Kidney (tissue), 14 donors: ENCODE results near the gene FASTKD2. TPM values are rescaled to one million over a fixed set of nuclear protein-coding genes. Genes with fewer than 3 reads are reported as not detected.

ENCODE experiments used
- DNase-seq, 5 donors: peaks; one replicate each; pipeline ENCODE4 v3.0.0-alpha.2; 2013 to 2020
- FAIRE-seq: peaks from 2 replicates; lab custom pipeline; 2012; peaks lifted over from hg19 to GRCh38; lab: Jason Lieb, UNC
- H3K27ac ChIP-seq, 2 donors: one replicate each; pipeline ENCODE4 v1.7.0; 2013; ENCODE audit warnings: low read depth in 2 of 2, low read length in 2 of 2, inconsistent platforms in 1 of 2
- H3K27me3 ChIP-seq: one replicate; pipeline ENCODE4 v1.7.1; 2013; ENCODE audit warnings: low read length, inconsistent platforms; ENCODE audit not compliant: control insufficient read depth, insufficient read depth
- H3K36me3 ChIP-seq, 3 donors: one replicate each; pipeline versions ENCODE4 v1.7.0 to v1.7.1; 2013; ENCODE audit warnings: low read length in 3 of 3, control low read depth in 1 of 3, inconsistent platforms in 1 of 3; ENCODE audit not compliant: insufficient read depth in 3 of 3, control insufficient read depth in 2 of 3
- H3K4me1 ChIP-seq, 3 donors: one replicate each; pipeline versions ENCODE4 v1.7.0 to v1.7.1; 2013; ENCODE audit warnings: low read length in 3 of 3, inconsistent platforms in 1 of 3, low read depth in 1 of 3; ENCODE audit not compliant: control insufficient read depth in 2 of 3, insufficient read depth in 2 of 3
- H3K4me3 ChIP-seq, 3 donors: one replicate each; pipeline versions ENCODE4 v1.7.0 to v1.8.1; 2013; ENCODE audit warnings: low read length in 3 of 3, control low read depth in 1 of 3, inconsistent platforms in 1 of 3
- H3K9ac ChIP-seq, 3 donors: one replicate each; pipeline versions ENCODE4 v1.7.0 to v1.7.1; 2013; ENCODE audit warnings: low read length in 3 of 3, control low read depth in 1 of 3, inconsistent platforms in 1 of 3
- H3K9me3 ChIP-seq, 3 donors: one replicate each; pipeline versions ENCODE4 v1.7.0 to v1.7.1; 2013; ENCODE audit warnings: low read length in 3 of 3, control low read depth in 1 of 3, inconsistent platforms in 1 of 3; ENCODE audit not compliant: control insufficient read depth in 2 of 3, insufficient read depth in 1 of 3
- intact Hi-C: fragments of 100-400 bp; cut with DNase I; formaldehyde crosslinking; loops from one replicate; pipeline ENCODE4 v1.11.1; 2022
- polyA plus RNA-seq: library from polyadenylated mRNA; stranded (reverse); fragments of 350-450 nt; fragmentation: Illumina TruSeq; extraction: RNeasy Lipid Tissue Mini Kit (QIAGEN cat#74804); gene quantifications from one replicate; pipeline ENCODE4 v1.2.3, GENCODE V29; 2014; ENCODE audit warnings: low read depth, low replicate concordance; ENCODE audit not compliant: insufficient read depth
- total RNA-seq: library from RNA; stranded (reverse); fragmentation: NEBNext Ultra II Directional; extraction: Animal tissue kit (Norgen Biotek cat#: 25700); gene quantifications from one replicate; pipeline ENCODE4 v1.2.1, GENCODE V29; 2021
- TF ChIP-seq, protein P1 (sequence below): IDR thresholded peaks from 3 replicates; pipeline ENCODE4 v1.5.1; 2012; ENCODE audit warnings: mild to moderate bottlenecking, moderate library complexity, borderline replicate concordance; ENCODE audit not compliant: insufficient read depth; ENCODE audit errors: extremely low read depth
- donor health status: control.
- donor health status: control.
- donor health status: control.
- donor health status: control.
- donor health status: control.
- donor health status: DM: yes; HTN: yes; CAD: no.
- donor health status: Normal renal cell carcinoma (clear cell type).

Gene FASTKD2
- total and polyA plus RNA-seq, 2 donors from 2014 or later, result 13.9 to 27.0 TPM

DNA sequence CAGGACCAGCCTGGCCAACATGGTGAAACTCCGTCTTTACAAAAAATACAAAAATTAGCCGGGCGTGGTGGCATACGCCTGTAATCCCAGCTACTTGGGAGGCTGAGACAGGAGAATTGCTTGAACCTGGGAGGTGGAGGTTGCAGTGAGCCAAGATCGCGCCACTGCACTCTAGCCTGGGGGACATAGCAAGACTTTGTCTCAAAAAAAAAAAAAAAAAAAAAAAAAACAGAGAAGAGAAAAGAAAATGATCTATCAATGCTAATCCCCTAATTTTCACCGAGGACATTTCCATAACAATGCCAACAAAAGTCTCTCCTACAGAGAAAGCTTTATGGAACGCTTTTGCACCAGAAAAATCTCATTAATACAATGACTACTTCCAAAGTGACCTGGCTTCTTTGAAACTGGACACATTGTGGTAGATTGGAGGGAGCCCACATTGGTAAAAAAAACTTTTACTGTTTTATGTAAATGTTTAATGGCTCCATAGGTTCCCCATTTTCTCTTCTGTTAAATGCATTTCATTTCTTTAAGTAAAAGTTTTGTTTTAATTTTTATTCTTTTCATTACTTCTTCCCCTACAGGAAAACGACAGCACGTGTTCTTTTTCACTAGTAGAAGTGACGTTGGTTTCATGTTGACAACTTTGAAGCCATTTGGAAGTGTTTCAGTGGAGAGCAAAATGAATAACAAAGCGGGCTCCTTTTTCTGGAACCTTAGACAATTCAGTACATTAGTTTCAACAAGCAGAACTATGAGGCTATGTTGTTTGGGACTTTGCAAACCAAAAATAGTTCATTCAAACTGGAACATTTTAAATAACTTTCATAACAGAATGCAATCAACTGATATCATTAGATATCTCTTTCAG is 888 bp downstream of the FASTKD2 start:
- H3K9me3 ChIP-seq, result no peaks in the 10 kb centered on the region
- intact Hi-C loops, result no loop called here
- peaks cover 0 to 10% (median 3%) of the 10 kb centered on the region in 3 donors for H3K36me3 ChIP-seq
- FAIRE-seq, result no peak
- H3K4me3 ChIP-seq, result peak overlapping the region; percentile 88 to 96 (median 92)
- DNase-seq, result no peak
- H3K4me1 ChIP-seq, result peaks cover 0 to 9% (median 0%) of the 10 kb centered on the region in 3 donors
- H3K27ac ChIP-seq, result no peak overlapping the region
- TF ChIP-seq, protein P1, sequence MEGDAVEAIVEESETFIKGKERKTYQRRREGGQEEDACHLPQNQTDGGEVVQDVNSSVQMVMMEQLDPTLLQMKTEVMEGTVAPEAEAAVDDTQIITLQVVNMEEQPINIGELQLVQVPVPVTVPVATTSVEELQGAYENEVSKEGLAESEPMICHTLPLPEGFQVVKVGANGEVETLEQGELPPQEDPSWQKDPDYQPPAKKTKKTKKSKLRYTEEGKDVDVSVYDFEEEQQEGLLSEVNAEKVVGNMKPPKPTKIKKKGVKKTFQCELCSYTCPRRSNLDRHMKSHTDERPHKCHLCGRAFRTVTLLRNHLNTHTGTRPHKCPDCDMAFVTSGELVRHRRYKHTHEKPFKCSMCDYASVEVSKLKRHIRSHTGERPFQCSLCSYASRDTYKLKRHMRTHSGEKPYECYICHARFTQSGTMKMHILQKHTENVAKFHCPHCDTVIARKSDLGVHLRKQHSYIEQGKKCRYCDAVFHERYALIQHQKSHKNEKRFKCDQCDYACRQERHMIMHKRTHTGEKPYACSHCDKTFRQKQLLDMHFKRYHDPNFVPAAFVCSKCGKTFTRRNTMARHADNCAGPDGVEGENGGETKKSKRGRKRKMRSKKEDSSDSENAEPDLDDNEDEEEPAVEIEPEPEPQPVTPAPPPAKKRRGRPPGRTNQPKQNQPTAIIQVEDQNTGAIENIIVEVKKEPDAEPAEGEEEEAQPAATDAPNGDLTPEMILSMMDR, result no peak
- H3K27me3 ChIP-seq, result no peaks in the 10 kb centered on the region
- H3K9ac ChIP-seq, result peak overlapping the region; percentile 86 to 98 (median 96)

DNA sequence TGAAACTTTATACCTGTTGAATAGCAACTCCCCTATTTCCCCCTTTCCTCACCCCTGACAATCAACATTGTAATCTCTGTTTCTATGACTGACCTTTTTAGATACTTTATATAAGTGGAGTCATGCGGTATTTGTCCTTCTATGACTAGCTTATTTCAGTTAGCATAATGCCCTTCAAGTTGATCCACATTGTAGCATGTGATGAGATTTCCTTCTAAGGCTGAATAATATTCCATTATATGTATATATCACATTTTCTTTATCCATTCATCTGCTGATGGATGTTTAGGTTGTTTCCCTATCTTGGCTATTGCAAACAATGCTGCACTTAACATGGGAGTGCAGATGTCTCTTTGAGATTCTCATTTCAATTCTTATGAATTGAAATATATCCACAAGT is 9.5 kb downstream of the FASTKD2 start:
- DNase-seq, result no peak
- TF ChIP-seq, protein P1, result no peak
- no peak for FAIRE-seq
- no peak overlapping the region for H3K9ac ChIP-seq
- no peak overlapping the region for H3K4me3 ChIP-seq
- no peaks in the 10 kb centered on the region for H3K4me1 ChIP-seq
- intact Hi-C loops, result no loop called here
- H3K27ac ChIP-seq, result no peak overlapping the region
- H3K9me3 ChIP-seq, result peaks cover 0 to 6% (median 3%) of the 10 kb centered on the region in 3 donors
- H3K27me3 ChIP-seq, result no peaks in the 10 kb centered on the region
- peaks cover 10 to 30% (median 22%) of the 10 kb centered on the region in 3 donors for H3K36me3 ChIP-seq

DNA sequence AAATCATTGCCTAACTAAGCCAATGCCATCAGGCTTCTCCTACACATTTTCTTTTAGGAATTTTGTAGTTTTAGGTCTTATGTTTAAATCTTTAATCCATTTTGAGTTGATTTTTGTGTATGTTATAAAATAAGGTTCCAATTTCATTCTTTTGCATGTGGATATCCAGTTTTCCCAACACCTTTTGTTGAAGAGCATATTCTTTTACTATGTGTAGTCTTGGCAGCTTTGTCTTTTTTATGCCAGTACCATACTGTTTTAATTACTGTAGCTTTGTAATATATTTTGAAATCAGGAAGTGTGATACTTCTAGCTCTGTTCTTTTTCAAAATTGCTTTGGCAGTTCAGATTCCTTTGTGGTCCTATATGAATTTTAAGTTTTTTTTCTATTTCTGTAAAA is 11.0 kb downstream of the FASTKD2 start:
- Histone ChIP-seq H3K9me3 (peaks cover 0 to 11% (median 3%) of the 10 kb centered on the region in 3 donors), H3K36me3 (peaks cover 10 to 35% (median 19%) of the 10 kb centered on the region in 3 donors), H3K27me3 (no peaks in the 10 kb centered on the region), H3K4me3 (no peak overlapping the region), H3K27ac (no peak overlapping the region), H3K9ac (no peak overlapping the region), H3K4me1 (no peaks in the 10 kb centered on the region)
- intact Hi-C loops, result no loop called here
- no peak for DNase-seq
- TF ChIP-seq, protein P1, result no peak
- no peak for FAIRE-seq
